Hematopoietic multipotent progenitor cell treated with erythropoietin and hydrocortisone succinate and interleukin-3 and kit ligand, for 6 days (in vitro differentiated cells): ENCODE data around the gene CDK17.

Source experiments
- DNase-seq: peaks from one replicate; pipeline ENCODE4 v3.0.0-alpha.2; 2015

CDK17 gene

DNA sequence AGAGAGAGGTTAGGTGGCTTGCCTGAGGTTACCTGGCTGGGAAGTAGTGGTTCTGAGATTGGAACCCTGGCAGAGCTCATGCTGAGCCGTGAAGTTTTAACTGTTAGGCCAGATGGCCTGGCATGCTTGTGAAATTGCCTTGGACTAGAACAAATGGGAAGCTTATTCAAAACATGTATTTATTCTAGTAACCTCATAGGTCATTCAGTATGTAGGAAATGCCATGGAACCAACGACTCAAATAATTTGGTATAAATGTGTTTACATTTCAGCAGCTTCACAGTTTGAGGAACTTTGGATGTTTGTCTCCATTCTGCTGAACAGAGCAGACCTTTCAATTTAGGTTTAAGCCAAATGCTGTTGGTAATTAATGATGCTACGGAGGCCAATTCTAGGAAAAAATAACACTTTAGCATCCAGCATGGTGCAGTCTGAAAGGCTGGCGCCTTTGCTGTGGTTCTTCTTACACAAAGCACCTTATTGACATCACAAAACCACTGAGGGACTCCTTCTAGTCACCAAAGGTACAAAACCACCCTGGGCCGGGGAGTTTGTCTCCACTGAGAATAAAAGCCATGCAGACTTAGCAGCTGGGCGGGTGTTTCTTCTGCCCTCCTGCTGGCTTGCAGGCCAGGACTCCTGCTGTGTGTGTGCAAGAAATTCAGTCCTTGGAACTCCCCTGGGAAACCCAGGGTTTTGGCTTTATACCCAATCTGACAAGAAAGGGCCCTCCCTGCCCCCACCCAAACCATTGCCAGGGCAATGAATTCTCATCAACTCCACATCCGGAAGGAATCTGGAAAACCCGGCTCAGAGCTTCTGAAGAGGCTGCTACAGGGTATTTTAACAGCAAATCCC, 141.9 kb downstream of the CDK17 start:
- DNase-seq: no peak

DNA sequence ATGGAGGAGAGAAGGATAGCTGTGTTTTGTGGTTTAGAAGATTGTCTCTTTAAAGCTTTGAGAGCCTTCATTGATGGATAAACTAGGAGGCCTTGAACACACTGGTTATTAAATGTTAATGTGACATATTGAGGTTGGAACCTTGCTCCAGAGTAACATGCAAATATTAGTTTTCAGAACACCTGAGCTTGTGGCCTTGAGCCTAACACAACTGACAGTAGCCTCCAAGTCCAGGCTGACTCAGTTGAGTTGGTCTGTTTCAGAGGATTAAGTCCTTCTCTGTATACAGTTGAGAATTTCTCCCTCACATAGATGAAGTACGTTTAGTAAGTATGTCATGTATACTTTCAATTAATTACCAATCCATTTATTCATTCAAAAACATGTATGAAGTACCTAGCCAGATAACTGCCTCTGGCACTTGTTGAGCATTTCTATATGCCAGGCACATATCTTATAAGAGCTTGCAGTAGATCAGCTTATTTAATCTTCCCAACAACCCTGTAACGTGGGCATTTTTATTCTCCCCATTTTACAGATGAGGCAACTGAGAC, 142.6 kb downstream of the CDK17 start:
- no peak for DNase-seq

DNA sequence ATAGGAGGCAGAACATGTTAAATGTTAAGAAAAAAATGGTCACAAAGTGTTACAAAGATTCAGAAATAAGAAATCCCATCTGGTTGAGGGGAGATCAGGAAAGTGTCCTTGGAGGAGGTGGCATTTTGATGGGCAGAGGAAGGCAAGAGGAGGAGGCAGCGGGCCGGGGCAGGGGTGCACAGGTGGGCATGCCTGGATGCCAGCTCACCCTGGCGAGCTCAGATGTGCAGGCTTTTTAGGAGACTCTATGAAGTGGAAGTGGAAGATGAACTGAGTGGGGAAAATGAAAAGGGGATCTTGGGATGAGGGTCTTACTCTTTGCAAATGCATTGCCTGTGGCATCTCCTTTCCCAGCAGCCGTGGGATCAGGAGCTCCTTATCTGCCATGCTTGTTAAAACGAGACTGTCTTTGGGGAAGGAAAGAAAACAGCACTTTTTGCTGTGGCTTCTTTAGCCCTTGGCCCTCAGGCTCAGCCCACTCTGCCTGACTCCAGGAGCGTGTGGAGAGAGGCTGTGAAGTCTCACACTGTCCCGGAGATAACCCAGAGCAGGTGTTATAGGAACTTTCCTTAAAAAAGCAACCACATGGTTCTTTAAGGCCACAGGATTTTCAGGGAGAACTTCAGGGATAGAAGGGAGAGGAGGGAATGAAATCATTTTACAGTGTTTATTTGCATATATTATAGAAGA, 143.4 kb downstream of the CDK17 start:
- DNase-seq: no peak

DNA sequence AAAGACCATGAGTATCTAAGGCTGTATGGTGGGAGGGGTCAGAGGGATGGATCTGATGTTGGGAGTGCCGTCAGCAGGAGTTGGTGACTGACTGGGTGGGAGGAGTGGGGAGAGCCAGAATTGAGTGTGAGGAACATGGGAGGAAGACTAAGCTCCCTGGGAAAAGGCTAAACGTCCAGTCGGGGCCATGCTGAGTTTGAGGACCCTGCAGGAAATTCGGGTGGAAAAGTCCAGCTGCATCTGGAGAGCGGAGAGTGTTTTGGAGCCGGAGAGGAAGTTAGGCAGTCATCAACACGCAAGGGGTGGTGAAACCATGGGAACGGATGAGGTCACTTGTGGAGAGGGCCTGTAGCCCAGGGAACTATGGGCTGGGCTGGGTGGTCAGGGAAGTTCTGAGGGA, 145.2 kb downstream of the CDK17 start:
- no peak for DNase-seq

DNA sequence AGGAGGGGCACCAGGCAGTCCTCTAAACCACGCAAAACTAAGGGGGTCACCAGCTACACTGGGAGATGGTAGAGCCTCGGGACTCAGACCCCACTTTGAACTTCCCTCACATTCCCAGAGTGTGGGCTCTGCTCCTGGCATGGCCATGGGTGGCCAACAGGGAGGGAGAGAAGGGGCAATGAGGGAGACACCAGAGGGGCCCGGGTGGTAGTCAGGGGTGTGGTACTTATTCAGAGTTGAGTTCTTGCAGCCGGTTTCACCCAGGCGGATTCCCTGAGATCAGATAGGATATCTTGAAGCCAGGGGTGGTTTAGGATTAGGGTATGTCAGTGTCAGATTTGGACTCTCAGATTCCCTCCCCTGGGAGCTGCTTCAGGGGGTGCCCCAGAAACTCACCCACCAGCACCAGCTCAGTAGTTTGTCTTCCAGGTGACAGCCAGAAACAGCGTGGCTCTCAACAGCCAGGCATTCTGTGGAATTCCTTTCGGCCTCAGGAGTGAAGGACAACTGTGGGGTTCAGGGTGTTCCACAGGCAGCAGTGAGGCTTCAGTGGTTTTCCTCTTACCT, 150.0 kb downstream of the CDK17 start:
- DNase-seq: no peak

DNA sequence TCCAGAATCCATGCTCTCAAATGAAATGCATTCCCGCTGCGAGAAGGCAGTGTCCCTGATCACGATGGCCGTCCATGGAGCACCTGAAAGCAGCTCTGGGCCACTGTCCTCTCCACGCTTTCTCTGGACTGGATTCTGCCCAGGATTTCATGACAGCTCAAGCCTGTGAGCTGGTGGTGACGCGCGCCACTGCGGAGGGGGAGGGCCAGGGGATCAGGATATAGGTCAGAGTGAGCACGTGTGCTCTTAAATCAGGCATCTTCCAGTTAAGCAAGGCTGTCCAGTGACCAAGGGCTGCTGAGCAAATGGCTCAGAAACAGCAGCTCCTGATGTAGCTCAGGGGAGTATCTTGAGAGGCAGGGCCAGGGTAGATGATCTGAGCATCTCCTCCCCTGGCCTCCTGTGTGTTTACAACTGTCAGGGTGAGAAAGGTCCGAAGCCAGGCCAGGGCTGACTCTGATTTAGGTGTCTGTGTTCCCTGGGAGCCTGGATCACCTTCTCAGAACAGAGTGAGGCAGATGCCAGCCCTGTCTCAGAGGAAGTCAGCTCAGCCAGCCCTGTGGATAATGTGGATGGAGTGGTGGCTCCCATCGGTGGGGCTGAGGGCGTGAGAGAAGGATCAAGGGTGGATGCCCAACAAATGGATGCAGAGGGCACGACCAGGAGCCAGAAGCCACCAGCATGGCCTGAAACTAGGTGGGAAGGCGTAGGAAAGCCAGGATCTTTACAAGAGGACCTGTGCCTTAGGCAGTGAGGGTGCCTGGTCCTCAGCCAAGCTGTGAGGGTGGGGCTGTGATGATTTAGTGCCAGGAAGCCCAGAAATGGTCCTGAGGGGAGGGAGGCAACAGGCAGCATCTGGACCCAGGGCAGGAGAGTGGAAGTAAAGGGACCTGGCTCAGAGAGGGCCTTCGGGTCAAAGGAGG, 150.8 kb downstream of the CDK17 start:
- no peak for DNase-seq

DNA sequence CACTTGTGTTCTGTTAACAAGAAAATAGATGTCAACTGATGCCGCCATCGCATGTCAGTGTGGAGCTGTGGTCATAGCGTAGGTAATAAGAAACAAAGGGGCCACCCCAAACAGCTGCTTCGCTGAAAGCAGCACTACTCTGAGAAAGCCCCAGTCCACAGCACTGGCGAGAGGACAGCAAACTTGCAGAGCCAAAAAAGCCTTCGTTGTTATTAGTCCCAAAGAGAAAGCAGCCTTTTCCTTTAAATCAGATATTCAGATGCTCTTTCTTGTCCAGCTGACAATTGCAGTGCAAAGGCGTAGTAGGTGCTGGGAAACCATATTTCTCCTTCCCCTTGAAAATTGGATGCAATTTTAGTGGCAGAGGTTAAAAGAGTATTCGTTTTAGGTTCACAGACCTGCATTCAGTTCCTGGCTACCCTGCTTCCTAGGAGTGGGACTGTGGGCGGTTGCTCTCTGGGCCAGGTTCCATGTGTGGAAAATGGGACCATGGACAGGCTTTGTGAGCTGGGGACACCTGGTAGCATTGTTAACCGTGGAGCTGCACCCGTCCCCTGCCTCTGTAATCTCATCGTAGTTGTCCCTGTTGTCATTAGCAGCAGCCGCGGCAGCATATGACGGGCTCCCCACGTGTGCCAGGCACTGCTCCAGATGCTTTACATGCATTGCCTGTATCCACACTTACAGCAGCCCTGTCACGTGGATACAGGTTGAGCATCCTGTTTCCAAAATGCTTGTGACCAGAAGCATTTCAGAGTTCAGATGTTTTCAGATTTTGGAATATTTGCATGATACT, 151.9 kb downstream of the CDK17 start:
- DNase-seq: no peak

DNA sequence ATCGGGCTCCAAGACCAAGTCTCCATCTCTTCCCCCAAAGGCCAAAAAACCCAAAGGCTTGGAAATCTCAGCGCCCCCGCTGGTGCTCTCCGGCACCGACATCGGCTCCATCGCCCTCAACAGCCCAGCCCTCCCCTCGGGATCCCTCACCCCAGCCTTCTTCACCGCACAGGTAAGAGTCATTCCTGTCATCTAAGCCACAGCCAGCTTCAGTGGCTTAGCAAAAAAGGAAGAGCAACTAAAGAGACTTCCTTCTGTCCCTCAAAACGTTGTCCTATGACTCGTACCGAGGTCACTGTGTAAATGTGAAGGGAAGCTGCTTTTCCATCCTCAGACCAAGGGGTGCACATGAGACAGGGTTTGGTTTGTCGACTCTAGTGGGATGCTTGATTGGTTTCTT, 152.7 kb downstream of the CDK17 start:
- DNase-seq: no peak

DNA sequence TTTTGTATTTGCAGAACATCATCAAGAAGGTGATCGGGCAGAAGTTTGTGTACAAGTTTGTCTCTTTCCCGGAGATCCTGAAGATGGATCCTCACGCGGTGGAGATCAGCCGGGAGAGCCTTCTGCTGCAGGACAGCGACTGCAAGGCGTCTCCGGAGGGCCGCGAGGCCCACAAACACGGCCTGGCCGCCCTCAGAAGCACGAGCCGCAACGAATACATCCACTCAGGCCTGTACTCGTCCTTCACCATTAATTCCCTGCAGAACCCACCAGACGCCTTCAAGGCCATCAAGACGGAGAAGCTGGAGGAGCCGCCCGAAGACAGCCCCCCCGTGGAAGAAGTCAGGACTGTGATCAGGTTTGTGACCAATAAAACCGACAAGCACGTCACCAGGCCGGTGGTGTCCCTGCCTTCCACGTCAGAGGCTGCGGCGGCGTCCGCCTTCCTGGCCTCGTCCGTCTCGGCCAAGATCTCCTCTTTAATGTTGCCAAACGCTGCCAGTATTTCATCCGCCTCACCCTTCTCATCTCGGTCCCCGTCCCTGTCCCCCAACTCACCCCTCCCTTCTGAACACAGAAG, 153.2 kb downstream of the CDK17 start:
- no peak for DNase-seq

DNA sequence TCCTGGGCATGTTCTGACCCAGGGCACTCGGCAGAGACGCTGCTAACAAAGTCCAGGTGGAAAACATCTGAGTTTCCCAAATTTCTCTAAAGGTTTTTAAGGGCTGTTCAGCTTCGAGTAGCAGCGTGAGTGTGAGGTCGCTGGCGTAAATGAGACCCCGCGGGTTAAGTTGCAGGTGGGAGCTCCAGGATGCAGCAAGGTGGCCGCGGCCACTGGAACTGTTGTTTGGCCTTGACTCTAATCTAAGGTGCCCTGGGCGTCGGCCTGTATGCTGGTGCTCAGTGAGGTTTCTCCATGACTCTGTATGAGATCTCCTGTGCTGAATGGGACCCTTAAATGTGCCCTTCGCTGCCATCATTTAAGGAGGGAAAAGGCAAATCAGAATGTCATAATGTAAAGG, 155.4 kb downstream of the CDK17 start:
- no peak for DNase-seq

DNA sequence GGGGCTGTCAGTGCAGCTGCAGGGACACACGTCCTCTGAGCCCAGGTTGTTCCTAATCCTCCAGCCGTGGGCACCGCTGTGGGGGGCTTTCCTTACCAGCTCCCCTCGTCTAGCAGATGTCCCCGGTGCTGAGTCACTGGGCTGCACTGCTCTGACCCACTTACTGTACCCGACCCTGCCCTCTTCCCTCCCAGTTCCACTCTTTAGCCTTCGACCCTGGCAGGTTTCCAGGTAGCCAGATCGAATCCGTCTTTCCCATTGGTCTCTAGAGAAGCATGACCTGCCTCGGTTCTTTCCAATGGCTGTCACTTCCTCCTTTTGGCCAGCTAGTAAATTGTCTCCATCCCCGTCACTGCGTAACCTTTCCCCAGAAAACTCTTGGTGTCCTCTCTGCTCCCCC, 157.6 kb downstream of the CDK17 start:
- DNase-seq: no peak

DNA sequence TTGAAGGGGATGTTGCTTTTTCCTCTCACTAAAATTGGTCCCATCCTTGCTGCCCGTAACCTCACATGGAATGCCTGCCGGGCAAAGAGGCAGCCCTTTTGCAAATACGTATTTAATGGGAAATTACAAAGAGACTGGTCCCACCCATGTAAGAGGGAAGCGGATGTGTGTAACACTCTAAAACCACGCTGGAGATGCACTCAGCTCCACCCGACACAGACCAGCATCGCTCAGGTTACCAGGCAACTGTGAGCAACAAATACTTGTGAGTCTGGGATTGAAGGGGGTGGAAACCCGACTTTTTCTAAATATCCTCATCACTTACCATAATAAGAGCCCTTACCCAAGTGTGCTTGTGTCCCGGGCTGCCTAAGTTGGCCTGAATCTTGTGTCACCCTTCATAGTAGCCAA, 158.4 kb downstream of the CDK17 start:
- DNase-seq: no peak

DNA sequence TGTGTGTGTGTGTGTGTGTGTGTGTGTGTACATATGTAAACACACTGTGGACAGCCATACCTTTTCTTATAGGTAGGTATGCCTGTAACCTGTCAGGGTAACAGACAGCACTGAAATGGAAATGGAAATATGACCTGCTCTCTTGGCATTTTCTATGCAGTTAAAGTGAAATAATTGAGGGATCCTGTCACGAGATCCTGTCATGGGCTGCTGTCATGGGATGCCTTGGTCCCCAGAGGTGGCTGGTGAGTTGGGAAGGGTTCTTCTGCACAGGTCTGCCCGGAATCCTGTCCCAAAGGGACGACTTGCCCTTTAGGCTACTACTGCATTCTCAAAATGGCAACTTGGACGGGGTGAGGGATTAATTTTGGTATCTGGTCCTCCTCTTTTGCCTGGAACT, 158.8 kb downstream of the CDK17 start:
- no peak for DNase-seq

DNA sequence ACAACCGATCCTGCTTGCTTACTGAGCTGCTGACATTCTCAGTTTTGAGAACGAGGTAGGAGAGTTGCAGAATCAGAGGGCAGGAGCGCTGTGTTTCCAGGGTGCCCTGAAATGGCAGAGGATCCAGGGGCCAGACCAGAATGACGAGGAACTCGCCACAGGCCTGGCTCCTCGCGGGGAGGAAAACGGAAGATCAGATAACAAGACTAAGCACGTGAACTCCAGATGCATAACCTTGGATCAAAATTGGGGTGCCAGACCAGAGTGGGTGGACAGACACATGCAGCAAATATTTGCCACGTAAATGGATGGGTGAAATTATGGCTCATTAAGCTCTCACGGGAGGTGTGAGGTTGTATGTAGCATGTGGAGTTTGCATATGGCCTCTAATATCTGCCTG, 159.6 kb downstream of the CDK17 start:
- DNase-seq: peak; percentile 38

DNA sequence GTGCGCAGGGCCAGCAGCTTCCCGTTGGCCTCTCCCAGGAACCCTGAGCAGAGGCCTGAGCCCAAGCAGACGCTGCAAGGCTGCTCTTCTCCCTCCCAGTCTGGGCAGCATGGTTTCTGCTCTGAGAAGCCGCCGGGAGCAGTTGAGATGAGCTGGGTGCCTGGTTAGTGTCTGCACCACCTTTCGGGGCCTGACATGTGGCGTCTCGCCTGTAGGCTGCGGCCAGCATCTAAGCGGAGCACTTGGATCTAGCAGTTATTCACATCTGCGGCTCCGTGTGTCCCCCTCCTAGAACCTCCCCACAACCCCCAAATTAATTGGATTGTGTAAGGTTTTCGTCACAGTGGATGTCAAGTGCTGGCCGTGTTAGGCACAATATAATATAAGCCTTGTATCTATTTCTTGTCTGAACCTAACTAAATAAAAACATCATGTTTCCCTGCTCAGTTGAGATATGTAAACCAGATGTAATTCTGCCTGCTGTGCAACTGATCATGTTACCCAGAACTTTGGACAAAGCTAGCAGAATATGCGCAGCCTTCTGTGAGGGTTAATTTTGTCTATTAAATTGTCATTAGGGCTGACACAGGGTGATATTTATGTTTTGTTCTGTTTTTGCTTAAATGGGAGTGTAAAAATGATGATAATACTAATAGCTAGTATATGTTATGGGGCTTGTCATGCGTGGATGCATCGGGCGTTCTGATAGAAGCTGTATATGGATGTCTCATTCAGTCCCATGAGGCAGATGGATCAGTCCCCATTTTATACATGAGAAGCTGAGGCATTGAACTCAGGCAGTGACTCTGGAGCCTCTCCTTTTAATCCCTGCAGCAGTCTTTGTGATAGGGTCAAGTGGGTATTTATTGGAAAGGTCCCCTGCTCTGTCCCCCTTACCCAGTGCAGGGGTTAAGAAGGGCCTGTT, 160.3 kb downstream of the CDK17 start:
- no peak for DNase-seq

DNA sequence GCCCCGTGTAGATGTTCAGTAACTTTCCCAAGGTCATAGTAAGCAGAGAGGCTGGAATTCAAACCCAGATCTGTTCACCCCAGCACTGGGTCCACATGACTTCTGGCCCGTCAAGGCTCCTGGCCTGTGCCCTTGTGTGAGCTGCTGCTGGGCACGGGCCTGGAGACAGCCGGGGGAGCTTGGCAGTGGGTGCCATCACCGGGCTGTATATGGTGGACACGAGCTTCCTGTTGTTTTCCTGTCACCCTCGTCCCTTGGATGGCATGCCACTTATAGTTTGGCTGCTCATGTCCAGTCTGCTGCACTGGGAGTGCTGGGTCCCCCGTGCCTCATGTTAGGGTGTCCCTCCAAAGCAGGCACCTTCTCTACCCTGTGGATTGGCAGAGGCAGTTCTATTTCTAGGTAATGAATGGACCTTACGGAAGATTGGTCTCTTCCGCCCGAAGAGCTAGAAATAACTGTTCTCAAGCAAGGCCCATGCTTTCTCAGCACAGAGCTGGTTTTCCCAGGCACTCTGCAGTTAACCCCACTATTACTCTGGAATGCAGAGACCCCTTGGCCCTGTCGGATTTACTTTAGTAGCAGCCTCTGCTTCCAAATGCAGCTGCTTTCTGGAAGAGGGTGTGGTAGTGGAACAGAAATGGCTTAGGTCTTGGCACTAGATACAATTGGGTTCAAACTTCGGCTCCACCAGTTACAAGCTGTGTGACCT, 161.7 kb downstream of the CDK17 start:
- no peak for DNase-seq

DNA sequence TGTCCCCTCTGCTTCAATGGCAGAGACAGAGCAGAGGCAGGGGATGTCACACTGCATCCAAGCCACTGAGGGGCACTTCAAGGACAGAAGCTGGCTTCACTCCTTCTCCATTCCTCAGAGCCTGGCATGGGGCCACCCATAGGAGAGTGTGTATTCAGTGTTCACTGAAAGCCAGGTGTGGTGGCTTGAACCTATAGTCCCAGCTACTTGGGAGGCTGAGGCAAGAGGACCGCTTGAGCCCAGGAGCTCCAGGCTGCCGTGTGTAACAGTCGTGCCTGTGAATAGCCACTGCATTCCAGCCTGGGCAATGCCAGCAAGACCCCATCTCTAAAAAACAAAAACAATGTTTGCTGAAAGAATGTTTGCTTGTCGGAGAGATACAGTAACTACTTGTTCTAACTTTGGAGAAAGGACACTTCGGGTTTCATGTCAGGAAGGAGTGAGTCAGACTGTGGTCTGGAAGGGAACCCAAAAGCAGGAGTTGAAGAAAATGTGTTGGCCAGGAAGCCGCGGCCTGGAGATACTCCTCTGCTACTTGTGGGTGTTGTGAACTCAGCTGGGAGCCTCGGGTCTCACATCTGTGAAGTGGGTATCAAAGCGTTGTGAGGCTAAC, 162.7 kb downstream of the CDK17 start:
- DNase-seq: peak; percentile 65

DNA sequence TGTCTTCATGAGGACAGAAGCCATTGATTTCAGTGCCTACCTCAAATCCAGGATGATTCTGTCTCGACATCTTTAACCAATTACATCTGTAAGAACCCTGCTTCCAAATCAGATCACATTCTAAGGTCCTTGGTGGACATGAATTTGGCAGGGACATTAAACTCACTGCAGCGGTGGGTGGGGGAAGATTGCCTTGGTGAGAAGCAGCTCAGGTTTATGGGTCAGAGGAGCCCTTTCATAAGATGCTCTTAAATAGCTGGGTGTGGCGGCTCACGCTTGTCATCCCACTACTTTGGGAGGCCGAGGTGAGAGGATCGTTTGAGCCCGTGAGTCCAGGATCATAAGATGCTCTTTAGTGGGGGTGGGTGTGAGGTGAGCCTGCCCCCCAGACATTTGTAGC, 163.2 kb downstream of the CDK17 start:
- no peak for DNase-seq

DNA sequence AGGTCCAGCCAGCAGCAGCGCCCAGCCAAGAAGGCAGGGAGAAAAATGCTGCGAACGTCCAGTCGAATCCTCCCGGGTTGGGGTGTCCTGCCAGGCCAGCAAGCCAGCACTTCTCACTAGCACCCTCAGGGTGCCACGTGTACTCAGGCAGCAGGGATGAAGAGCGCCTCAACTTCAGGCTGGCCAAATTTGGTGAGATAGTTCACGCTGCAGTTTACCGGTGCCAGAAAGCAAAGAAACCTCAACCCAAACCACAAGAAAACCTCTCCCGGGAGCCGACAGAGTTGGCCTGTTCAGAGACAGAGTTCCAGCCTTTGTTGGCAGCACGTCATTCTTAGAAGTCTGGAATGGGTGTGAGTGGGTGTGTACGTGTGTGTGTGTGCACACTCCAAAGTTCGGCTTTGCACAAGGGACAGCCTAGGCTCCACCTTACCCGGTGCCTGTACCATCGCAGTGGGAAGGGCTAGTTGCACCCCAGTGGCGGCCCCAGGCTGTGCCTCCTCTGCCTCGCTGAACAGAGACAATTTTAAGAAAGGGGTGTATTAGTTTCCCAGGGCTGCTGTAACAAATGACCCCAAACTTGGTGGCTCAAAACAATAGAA, 163.9 kb downstream of the CDK17 start:
- DNase-seq: peak; percentile 24
